SJCRH30 (cell line): ENCODE measurements around the gene ASB10. TPM values are rescaled to one million over a fixed set of nuclear protein-coding genes. Genes with fewer than 3 reads are reported as not detected.

Experiments used
- DNase-seq, 2 experiments: peaks; one replicate each; pipeline ENCODE4 v3.0.0-alpha.2; 2015 to 2020
- H3K27ac ChIP-seq: fragments of 250-450 bp; sonication (Bioruptor Pico); 2 replicates; pipeline ENCODE4 v1.5.1; 2020; ENCODE audit warnings: mild to moderate bottlenecking, moderate library complexity
- H3K27me3 ChIP-seq: fragments of 250-450 bp; sonication (Bioruptor Pico); 2 replicates; pipeline ENCODE4 v1.5.1; 2020; ENCODE audit warnings: mild to moderate bottlenecking, moderate library complexity
- H3K36me3 ChIP-seq: fragments of 250-450 bp; sonication (Bioruptor Pico); 2 replicates; pipeline ENCODE4 v1.5.1; 2020; ENCODE audit warnings: mild to moderate bottlenecking, moderate library complexity
- H3K4me1 ChIP-seq: fragments of 250-450 bp; sonication (Bioruptor Pico); 2 replicates; pipeline ENCODE4 v1.5.1; 2020; ENCODE audit warnings: mild to moderate bottlenecking, moderate library complexity
- H3K4me3 ChIP-seq: fragments of 250-450 bp; sonication (Bioruptor Pico); 2 replicates; pipeline ENCODE4 v1.5.1; 2020; ENCODE audit warnings: mild to moderate bottlenecking, moderate library complexity
- H3K9me3 ChIP-seq: fragments of 250-450 bp; sonication (Bioruptor Pico); replicated peaks from 2 replicates; pipeline ENCODE4 v1.5.1; 2020; ENCODE audit warnings: mild to moderate bottlenecking, moderate library complexity
- total RNA-seq: library from RNA; depleted of rRNA; stranded (reverse); fragments of >200 nt; shearing (Covaris generic); gene quantifications from 2 replicates; pipeline ENCODE4 v1.2.3, GENCODE V29; 2014

ASB10 gene
- total RNA-seq, 1 experiment from 2014 or later: not detected

GRCh38 chr7:151133266-151133985, 53.6 kb downstream of the ASB10 start:
- Histone ChIP-seq H3K36me3 (peaks cover 47% of the 10 kb centered on the region), H3K27ac (no peak overlapping the region), H3K27me3 (no peaks in the 10 kb centered on the region), H3K9me3 (no peaks in the 10 kb centered on the region), H3K4me1 (peaks cover 23% of the 10 kb centered on the region), H3K4me3 (no peak overlapping the region)
- no peak for DNase-seq

- Histone ChIP-seq H3K4me1 (peaks cover 23% of the 10 kb centered on the region), H3K4me3 (no peak overlapping the region), H3K36me3 (peaks cover 47% of the 10 kb centered on the region), H3K9me3 (no peaks in the 10 kb centered on the region), H3K27me3 (no peaks in the 10 kb centered on the region), H3K27ac (peak overlapping the region; percentile 82)
- DNase-seq: no peak
Observed at GRCh38 chr7:151132461-151133205, 54.4 kb downstream of the ASB10 start.

- Histone ChIP-seq H3K9me3 (no peaks in the 10 kb centered on the region), H3K36me3 (peaks cover 44% of the 10 kb centered on the region), H3K4me1 (peaks cover 23% of the 10 kb centered on the region), H3K4me3 (no peak overlapping the region), H3K27me3 (no peaks in the 10 kb centered on the region), H3K27ac (peak overlapping the region; percentile 82)
- peak; percentile 97 to 99 for DNase-seq
Observed at GRCh38 chr7:151131592-151132293, 55.3 kb downstream of the ASB10 start.

- Histone ChIP-seq H3K36me3 (peaks cover 44% of the 10 kb centered on the region), H3K27ac (peak overlapping the region; percentile 82), H3K4me1 (peaks cover 23% of the 10 kb centered on the region), H3K27me3 (no peaks in the 10 kb centered on the region), H3K4me3 (no peak overlapping the region), H3K9me3 (no peaks in the 10 kb centered on the region)
- no peak for DNase-seq
Observed at GRCh38 chr7:151131224-151131591, 55.8 kb downstream of the ASB10 start.

GRCh38 chr7:151130741-151131157, 56.3 kb downstream of the ASB10 start:
- no peak overlapping the region for H3K4me3 ChIP-seq
- H3K4me1 ChIP-seq: peaks cover 23% of the 10 kb centered on the region
- no peak for DNase-seq
- H3K27me3 ChIP-seq: no peaks in the 10 kb centered on the region
- H3K9me3 ChIP-seq: no peaks in the 10 kb centered on the region
- peaks cover 41% of the 10 kb centered on the region for H3K36me3 ChIP-seq
- H3K27ac ChIP-seq: peak overlapping the region; percentile 82

- no peak for DNase-seq
- peaks cover 23% of the 10 kb centered on the region for H3K4me1 ChIP-seq
- H3K9me3 ChIP-seq: no peaks in the 10 kb centered on the region
- H3K27me3 ChIP-seq: no peaks in the 10 kb centered on the region
- no peak overlapping the region for H3K4me3 ChIP-seq
- no peak overlapping the region for H3K27ac ChIP-seq
- peaks cover 41% of the 10 kb centered on the region for H3K36me3 ChIP-seq
Observed at GRCh38 chr7:151129960-151130591, 57.0 kb downstream of the ASB10 start.

GRCh38 chr7:151129117-151129959, 57.7 kb downstream of the ASB10 start:
- peaks cover 23% of the 10 kb centered on the region for H3K4me1 ChIP-seq
- H3K36me3 ChIP-seq: peaks cover 42% of the 10 kb centered on the region
- no peak overlapping the region for H3K4me3 ChIP-seq

GRCh38 chr7:151128716-151129115, 58.3 kb downstream of the ASB10 start:
- peaks cover 23% of the 10 kb centered on the region for H3K4me1 ChIP-seq
- no peaks in the 10 kb centered on the region for H3K9me3 ChIP-seq
- H3K27ac ChIP-seq: peak overlapping the region; percentile 43
- no peak for DNase-seq
- peaks cover 42% of the 10 kb centered on the region for H3K36me3 ChIP-seq
- no peak overlapping the region for H3K4me3 ChIP-seq
- no peaks in the 10 kb centered on the region for H3K27me3 ChIP-seq

More at GRCh38 chr7:151129117-151129959, 57.7 kb downstream of the ASB10 start:
- Histone ChIP-seq H3K27me3 (no peaks in the 10 kb centered on the region), H3K9me3 (no peaks in the 10 kb centered on the region), H3K27ac (peak overlapping the region; percentile 43)
- DNase-seq: peak; percentile 26 to 48

- Histone ChIP-seq H3K4me3 (no peak overlapping the region), H3K4me1 (peaks cover 23% of the 10 kb centered on the region), H3K36me3 (peaks cover 44% of the 10 kb centered on the region), H3K9me3 (no peaks in the 10 kb centered on the region), H3K27me3 (no peaks in the 10 kb centered on the region), H3K27ac (no peak overlapping the region)
- no peak for DNase-seq
Observed at GRCh38 chr7:151128144-151128543, 58.9 kb downstream of the ASB10 start.

GRCh38 chr7:151126491-151127137, 60.4 kb downstream of the ASB10 start:
- no peaks in the 10 kb centered on the region for H3K9me3 ChIP-seq
- H3K27ac ChIP-seq: no peak overlapping the region
- no peak overlapping the region for H3K4me3 ChIP-seq
- H3K27me3 ChIP-seq: no peaks in the 10 kb centered on the region
- DNase-seq: no peak
- peaks cover 41% of the 10 kb centered on the region for H3K36me3 ChIP-seq
- peaks cover 13% of the 10 kb centered on the region for H3K4me1 ChIP-seq

GRCh38 chr7:151125846-151126481, 61.1 kb downstream of the ASB10 start:
- peaks cover 6% of the 10 kb centered on the region for H3K4me1 ChIP-seq
- H3K27me3 ChIP-seq: no peaks in the 10 kb centered on the region
- no peak for DNase-seq
- H3K36me3 ChIP-seq: peaks cover 38% of the 10 kb centered on the region
- no peak overlapping the region for H3K27ac ChIP-seq
- no peaks in the 10 kb centered on the region for H3K9me3 ChIP-seq
- H3K4me3 ChIP-seq: no peak overlapping the region
